Measurements from ENCODE around the gene FAM47E.
"Not testable (repeated sequence)": the region's sequence is repeated elsewhere in the genome, so short reads cannot be mapped to it uniquely, and the experiment has no call there.

Gene FAM47E

DNA sequence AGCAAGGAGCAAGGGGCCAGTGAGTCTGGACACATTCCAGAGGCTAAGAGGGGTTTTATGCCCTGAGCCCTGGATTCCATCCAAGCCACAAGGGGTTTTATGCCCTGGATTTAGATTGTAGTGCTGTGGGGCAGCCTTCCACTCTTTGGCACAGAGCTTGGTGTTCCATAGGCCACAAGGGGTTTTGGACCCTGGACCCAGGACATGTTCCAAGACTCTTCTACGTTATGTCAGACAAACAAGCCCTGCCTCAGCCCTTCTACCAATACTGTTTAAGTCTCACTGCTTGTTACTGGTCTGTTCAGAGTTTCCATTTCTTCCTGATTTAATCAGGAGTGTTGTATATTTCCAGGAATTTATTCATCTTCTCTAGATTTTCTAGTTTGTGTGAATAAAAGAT is 25.1 kb upstream of the FAM47E start:
- no peak for DNase-seq

DNA sequence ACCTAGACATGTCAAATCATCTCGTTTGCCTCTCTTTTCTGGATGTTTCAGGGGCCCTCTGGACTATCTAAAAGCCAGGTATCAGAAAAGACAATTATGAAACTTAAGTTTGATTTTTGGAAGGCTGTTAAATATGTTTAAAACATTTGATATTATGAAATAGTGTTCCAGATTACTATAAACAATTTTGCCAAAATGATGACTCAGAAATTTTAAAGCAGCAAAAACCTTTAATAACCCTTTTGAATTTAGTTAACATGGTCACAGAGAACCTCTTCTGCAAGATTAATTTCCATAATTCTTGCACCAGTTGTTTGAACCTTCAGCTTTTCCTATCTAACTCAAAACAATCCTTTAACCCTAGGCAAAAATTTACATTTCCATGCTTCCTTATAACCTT is 18.8 kb upstream of the FAM47E start:
- DNase-seq = no peak

DNA sequence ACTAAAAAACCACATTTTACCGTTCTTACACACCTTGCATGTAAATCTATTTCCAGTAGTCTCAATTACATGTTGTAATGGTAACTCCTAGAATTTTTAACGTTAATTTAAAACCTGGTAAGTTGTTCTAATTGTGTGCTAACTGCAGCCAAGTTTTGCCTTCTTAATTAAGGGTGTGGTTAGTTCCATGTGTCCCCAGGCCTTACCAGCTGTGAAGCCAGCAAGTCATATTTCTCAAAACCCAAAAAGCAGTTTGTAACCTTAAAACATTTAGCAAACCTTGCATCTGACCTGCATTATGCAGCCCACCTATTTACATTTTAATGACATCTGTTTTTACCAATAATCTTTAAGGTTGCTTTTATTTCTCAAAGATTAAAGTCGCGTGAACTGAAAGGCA is 18.4 kb upstream of the FAM47E start:
- no peak for DNase-seq

DNA sequence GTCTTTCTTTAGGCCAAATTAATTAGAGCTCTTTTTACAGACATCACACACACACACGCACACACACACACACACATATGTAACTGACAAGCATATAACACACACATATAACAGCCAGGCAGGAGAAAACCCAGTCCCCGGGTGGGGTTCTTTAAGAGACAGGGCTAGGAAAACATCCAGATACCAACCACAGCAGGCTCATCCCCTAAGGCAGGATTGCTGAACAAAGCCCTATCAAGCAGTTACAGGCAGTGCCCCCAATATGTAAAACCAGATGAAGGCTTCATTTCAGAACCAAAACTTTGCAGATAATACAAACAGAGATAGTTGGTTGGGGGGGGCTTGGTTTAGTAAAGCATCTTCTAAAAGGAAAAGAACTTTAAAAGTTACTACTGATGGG is 18.0 kb upstream of the FAM47E start:
- DNase-seq = no peak

DNA sequence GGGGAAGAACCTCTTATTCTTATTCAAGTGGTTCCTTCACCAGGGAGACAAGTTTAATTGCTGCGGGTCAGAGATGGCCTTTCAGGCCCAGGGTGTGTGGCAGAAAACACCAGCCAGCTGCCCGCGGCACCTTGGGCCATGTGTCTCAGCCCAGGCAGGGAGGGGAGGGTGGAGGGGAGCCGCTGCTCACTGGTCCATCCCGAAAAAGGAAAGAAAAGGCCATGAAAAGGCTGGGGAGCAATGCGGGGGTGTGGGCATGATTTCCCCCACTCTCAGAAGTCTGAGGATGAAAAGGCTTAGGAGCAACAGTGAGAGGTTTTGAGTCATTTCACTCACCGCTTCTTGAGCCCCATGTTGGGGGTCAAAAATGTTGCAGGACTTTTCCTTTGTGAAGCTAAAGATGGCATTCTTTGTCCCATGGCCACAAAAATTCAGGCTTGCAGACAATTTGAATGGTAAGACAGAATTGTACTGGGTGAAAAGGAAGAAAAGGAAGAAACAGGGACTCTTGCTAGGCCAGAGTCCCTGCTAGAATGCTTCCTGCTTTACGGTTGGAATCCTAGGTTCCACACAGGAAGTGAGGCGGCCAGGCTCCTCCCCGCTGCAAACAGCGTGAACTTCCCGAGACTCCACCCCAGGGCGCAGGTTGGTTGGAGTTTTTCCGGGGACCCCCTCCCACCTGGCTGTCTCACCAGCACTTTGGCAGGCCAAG is 17.4 kb upstream of the FAM47E start:
- no peak for DNase-seq

DNA sequence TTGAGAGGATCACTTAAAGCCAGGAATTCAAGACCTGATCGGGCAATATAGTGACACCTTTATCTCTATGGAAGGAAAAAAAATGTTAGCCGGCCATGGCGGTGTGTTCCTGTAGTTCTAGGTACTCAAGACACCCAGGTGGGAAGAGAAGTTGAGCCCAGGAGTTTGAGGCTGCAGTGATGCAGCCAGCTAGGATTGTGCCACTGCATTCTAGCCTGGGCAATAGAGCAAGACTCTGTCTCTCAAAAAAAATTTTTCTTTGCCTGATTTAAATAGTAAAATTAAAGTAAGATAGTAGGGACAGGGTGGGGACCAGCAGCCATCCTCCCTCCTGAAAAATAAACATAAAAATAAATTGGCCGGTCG is 16.9 kb upstream of the FAM47E start:
- DNase-seq = no peak

DNA sequence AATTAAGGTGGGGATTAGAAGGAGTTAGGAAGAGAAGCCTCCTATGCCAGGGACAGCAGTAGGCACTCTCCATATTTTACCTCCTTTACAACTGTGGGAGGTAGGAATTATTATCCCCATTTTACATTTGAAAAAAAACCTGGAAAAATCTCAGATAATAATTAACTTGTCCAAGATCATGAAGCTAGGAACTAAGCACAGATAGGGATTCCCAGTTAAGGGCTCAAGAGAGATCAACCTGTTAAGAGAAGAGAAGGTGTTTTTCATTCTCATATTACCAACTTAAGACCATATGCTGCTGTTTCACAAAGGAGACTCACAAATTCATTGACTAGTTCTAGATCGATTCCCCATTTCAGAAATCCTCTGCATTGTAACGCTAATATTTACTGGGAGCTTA is 16.1 kb upstream of the FAM47E start:
- DNase-seq = no peak

DNA sequence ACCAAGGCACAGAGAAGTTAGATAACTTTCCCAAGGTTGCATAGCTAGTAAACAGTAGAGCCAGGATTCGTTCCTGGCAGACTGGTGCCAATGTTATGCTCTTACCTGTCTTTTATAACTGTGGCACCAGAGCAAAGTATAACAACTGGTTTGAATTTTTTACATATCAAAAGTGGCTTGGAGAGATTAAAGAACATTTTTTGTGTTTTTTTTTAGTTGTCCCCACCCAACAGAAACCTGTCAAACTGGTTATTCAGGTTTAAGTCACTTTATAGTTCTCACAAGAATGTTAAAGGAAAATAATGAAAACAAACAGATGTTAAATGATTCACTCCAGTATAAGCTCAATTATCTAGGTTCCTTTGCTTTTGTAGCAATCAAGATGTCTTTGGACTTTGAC is 15.6 kb upstream of the FAM47E start:
- no peak for DNase-seq

DNA sequence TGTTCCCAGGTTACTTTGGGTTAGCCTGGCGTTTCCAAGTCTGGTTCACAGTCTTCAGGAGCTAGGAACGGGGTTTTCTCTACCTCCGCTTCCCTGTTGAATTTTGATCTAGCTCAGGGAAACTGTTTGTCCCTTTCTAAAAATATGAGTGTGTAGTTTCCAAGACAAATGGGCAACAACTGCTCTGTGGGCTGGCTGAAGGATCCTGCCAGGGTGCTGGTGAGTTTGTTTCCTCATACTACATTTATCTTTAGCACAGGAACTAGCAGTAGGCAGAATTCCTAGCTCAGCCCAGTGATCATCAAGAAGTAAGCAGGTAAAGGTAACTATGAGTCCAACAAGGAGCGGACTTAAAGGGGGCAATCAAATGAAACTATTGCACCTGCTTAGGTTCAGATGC is 13.3 kb upstream of the FAM47E start:
- DNase-seq = no peak

DNA sequence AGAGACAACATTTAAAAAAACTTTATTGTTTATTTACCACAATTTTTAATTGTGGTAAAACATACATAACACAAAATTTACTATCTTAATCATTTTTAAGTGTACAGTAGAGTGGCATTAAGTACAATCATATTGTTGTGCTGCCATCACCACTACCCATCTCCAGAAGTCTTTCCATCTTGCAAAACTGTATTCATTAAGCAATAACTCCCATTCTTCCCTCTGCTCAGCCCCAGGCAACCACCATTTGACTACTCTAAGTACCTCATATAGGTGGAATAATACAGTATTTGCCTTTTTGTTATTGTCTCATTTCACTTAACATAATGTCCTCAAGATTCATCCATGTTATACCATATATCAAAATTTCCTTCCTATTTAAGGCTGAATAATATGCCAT is 12.8 kb upstream of the FAM47E start:
- no peak for DNase-seq

DNA sequence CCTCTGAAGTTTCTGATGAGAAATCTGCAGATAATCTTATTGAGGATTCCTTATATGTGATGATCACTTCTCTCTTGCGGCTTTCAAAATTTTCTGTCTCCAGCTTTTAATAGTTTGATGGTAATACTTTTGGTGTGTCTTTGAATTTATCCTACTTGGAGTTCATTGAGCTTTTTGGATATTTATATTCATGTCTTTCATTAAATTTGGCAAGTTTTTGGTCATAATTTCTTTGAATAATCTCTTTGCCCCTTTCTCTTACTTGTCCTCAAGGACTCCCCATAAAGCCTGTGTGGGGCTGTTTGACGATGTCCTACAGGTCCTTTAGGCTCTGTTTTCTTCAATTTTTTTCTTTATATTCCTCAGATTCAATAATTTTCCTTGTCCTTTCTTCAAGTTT is 11.3 kb upstream of the FAM47E start:
- DNase-seq = no peak

DNA sequence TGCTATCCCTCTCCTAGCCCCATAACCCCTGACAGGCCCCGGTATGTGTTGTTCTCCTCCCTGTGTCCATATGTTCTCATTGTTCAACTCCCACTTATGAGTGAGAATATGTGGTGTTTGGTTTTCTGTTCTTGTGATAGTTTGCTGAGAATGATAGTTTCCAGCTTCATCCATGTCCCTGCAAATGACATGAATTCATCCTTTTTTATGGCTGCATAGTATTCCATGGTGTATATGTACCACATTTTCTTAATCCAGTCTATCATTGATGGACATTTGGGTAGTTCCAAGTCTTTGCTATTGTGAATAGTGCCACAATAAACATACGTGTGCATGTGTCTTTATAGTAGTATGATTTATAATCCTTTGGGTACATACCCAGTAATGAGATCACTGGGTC is 7.6 kb upstream of the FAM47E start:
- DNase-seq = not testable (repeated sequence)

DNA sequence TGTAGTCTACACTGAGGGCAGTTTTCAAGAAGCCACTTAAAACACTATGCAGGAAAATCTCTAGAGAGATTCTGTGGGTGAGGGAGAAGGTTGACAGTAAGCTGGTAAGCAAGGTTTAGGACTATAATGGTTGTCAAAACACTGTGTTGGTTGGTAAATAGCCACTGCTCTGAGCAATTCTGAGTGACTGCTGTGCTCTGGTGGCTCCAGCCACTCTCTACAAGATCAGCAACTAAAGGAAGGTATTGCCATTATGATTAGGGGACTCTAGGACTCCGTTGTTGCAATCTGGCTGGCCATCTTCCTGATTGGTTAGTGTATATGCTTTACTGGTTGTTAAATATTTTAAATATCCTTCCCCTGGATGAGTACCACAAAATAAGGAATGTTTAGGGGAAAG is 5.5 kb upstream of the FAM47E start:
- no peak for DNase-seq

DNA sequence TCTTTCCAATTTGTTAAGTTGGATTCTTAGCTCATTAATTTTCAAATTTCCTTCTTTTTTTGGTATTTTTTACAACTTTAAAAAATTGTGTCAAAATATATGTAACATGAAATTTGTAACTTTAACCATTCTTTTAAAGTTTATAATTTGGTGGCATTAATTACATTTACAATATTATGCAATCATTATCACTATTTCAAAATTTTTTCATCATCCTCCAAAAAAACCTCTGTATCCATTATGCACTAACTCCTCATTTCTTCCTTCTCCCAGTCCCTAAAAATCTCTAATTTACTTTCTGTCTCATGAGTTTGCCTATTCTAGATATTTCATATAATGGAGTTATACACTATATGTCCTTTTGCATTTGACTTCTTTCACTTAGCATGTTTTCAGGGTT is 4.7 kb upstream of the FAM47E start:
- DNase-seq = no peak

DNA sequence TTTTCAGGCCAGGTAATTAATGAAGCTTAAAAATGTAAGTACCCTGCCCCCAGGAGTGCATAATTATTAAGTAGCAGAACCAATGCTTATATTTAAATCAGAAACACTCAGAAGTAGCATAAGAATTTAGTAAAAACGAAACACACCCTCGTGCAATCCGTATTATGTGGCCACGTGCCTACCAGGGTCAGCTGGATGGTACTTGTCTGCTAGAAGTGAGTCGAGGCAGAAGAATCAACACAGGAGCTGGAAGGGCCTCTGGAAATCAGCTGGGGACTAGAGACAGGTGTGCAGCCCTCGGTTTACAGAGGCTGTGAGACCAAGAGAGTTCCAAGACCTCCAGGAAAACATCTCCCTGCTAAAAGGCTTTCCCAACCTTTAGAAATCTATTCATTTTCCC is 559 bp upstream of the FAM47E start:
- no peak for DNase-seq

DNA sequence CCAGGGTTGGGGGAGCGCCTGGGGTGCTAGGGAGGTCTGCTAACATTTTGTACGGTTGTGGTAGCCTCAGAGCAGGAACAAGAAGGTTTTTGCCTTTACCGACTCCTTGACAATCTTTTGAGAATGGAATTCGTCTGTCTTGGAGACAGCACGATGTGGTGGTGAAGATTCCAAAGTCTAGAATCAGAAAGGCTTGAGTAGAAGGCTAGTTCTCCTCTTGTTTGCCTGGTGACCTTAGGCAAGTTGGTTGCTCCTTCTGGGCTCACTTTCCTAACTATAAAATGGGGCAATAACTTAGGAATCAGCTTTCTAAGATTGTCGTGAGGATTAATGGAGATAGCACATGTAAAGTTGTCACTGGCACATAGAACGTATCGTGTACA is 741 bp downstream of the FAM47E start:
- DNase-seq = no peak

DNA sequence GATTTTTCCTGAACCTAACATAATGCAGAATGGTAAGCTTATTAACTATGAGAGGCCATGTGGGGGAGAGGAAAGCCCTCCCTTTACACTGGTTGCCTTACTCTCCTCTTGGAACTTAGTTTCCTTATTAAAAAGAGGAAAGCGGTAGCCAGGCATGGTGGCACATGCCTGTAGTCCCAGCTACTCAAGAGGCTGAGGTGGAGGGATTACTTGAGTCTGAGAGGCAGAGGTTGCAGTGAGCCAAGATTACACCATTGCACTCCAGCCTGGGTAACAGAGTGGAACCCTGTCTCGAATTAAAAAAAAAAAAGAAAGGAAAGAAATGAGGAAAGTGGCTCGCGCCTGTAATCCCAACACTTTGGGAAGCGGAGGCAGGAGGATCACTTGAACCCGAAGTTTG is 2.0 kb downstream of the FAM47E start:
- DNase-seq = no peak

DNA sequence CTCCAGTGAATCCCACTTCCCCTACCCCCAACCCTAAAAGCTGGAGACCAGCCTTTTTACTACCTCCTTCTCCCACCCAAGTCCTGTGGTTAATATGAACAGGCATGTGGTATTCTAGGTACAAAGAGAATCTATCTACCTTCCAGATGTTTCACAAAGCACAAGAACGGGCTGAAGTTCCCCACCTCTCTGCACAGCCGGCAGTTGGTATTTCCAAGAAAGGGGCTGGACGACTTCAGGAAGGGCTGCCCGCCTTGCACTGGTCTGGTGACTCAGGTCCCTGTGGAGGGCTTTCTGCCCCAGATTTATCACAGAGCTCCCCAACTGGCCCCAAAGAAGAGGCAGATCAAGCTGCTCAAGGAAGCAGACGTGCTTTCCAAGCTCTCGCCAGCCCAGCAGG is 4.5 kb downstream of the FAM47E start:
- DNase-seq = no peak

DNA sequence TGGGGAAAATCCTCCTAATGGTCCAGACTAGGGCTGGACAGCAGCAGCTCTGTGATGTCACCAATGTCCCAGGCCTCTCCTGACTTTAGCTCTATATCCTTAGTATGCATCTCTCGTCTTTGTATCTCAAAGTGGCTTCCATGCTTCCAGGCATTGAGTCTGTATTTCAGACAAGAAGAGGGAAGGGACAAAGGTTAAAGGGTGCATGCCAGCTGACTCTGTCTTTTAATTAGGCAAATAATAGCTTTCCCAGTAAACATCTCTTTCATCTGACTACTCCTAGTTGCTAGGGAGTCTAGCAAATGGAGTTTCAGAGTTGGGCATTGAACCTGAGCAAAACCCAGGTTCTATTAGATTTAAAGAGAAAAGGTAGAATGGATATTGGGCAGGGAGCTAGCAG is 5.4 kb downstream of the FAM47E start:
- DNase-seq = no peak

DNA sequence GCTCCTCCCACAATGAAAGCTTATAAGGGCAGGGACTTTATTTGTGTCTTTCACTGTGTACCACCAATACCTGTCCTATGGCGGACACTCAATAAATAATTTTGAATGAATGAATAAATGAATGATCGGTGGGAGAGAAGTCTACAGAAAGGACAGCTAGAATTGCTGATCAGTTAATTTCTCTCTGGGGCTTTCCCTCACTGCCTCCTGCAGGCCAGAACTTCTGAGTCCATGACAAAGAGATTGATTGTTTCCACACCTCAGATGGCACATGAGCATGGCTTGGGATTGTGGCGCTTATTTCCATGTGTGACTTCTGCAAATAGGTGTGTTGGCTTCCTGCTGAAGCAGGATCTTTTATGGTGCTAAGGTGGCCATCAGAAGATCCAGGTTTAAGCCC is 6.3 kb downstream of the FAM47E start:
- DNase-seq = no peak

DNA sequence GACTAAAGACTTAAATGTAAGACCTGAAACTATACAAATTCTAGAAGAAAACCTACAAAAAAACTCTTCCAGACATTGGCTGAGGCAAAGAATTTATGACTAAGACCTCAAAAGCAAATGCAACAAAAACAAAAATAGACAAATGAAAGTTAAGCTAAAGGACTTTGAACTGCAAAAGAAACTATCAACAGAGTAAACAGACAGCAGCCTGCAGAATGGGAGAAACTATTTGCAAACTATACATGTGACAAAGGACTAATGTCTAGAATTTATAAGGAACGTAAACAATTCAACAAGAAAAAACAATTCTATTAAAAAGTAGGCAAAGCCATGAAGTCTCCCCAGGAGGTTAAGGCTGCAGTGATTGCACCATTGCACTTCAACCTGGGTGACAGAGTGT is 9.1 kb downstream of the FAM47E start:
- DNase-seq = no peak

DNA sequence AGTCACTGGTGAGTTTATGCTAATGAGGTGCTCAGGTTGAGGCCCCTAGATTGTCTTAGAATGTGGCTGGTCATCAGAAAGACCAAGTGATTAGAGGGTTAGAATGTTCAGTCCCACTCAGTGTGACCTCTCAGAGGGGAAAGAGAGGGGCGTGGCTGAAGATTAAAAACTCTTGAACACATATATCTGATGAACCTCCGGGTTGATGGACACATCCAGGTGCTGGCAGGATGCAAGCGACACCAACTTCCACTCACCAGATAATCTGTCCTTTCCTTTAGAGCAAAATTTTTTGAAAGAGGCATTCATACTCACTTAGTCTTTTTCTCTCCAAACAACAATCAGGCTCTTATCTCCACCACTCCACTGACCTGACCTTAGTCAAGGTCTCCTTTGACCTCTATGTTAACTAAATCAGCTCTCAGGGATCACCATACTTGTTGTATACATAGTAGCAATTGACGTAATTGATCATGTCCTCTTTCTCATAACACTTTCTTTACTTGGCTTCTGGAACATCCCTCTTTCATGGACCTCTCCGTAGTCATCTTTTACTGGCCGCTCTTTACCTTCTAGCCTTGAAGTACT is 14.2 kb downstream of the FAM47E start:
- no peak for DNase-seq

DNA sequence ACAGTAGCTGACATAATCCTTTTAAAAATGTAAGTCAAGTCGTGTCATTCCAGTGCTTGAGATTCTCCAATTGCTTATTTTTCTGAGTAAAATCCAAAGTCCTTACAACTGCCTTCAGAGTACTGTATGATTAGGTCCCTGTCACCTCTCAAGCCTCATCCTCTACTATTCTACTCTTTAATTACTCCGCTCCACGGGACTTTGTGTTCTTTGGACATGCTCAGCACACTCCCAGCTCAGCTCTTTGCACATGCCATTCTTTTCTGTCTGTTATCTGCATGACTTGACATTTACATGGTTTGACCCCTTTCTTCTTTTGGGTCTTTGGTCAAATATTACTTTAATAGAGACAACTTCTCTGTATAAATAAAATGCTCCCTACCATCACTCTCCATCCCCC is 15.1 kb downstream of the FAM47E start:
- DNase-seq = no peak

DNA sequence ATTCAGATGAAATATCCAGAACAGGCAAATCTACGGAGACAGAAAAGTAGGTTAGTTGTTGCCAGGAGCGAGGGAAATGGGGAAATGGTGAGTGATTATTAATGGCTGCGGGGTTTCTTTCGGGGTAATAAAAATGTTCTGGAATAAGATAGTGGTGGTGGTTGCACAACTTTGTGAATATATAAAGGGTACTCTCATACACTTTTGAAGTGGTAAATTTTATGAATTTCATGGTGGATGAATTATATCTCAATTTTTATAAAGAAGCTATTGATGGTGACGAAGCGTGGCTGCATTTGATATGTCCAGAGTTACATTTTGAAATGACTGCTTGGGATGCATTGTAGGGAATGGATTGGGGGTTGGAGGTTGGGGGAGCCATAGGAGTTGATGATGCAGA is 16.3 kb downstream of the FAM47E start:
- DNase-seq = no peak

Data from fibroblast of skin of scalp (primary cell).